GM19193 (cell line): Measurements from ENCODE around the gene AOAH.

Source experiments
- POLR2A ChIP-seq: IDR thresholded peaks from 4 replicates; pipeline ENCODE4 v1.6.1; 2011; ENCODE audit not compliant: insufficient read depth, insufficient read length; ENCODE audit errors: extremely low read depth

AOAH gene

GRCh38 chr7:36521911-36522310 is 202.4 kb downstream of the AOAH start:
- no peak for TF ChIP-seq POLR2A

DNA sequence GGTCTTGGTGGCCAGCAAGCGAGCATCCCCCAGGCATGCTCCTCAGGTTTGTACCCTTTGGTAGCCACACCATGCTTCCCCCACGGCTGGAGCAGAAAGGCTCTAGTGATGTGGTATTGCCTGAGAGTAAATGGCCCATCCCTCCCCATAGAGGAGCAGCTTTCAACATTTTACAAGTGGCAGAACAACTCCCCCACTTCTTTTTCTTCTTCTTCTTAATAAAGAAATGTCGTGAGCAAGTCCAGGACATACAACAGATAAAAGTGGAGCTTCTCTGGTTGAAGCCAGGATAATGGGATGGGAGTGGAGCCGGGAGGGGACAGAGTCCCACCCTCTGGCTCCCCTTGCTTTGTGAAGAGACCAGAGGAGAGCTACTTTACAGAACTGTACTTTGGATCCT is 203.2 kb downstream of the AOAH start:
- no peak for TF ChIP-seq POLR2A

GRCh38 chr7:36515847-36516246 is 208.4 kb downstream of the AOAH start:
- TF ChIP-seq POLR2A = no peak

DNA sequence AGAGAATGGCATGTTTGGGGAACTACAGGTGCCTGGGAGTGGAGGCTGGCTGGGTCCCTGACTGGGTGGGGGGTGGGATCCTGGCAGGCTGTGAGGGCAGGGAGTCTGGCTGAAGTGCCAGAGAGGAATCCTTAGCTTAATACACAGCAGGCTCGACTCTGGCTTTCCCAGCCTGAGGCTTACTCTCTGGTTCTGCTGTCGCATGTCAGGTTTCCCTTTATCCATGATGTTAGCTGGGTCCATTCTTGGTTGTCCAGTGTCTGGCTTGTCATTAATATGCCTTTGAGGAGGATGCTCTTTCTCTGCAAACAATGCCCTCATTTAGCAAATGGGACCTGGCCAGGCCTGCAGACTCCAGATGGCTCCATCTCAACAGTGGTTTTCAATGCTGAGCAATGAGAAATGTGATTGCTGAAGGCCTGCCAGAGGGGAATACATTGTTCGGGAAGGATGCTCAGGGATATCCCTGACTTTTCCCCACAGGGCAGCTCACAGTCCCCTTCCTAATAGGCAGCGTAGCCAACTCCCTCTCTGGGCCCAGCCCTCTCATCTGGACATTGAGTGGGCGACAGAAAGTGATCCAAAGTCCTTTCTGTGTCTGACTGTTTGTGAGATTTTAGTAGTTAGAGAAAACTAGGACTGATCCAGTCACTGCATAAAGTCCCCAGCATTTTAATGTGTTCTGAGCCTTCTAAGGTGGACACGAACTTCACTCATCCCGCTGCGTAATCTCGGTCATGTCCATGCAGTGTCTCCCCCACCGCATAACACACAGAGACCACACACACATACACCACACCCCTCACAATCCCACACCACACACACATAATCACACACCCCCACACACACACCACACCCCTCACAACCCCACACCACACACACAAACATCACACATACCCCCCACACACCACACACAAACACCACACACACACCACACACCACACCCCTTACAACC is 209.7 kb downstream of the AOAH start:
- TF ChIP-seq POLR2A = no peak

DNA sequence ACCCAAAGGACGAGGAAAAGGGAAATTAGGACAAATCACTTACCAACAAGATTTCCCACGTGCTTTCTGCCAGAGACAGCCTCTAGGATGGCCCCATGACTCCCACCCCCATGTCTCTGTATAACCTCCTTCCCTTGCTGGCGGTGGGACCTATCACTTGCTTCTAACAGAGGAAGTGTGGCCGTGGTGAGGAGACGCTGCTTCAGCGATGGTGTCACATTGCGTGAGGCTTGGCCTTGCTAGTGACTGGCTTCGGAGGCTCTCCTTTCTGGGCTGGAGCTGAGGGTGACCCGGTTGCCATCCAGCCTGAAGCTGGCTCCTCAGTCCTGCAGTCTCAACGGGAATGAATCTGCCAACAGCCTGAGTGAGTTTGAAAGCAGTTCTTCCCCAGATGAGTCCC is 210.9 kb downstream of the AOAH start:
- no peak for TF ChIP-seq POLR2A

DNA sequence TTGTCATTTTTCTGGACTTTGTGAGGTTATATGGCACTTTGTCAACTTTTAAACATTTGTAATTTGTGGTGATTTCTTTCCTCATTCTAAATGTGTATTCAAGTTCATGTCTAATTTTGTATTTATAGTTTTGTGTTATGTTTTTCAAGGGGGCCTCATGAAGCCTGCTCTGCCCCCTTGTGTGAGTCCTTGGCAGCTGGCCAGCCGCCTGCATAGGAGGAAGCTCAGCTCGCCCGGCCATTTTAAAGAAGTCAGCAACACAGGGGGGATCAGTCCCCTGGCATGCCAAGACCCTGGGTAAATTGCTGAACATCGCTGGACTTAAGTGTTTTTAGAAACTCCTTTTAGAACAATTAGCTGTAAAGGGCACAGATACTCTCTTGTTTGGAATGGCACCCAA is 211.7 kb downstream of the AOAH start:
- no peak for TF ChIP-seq POLR2A

DNA sequence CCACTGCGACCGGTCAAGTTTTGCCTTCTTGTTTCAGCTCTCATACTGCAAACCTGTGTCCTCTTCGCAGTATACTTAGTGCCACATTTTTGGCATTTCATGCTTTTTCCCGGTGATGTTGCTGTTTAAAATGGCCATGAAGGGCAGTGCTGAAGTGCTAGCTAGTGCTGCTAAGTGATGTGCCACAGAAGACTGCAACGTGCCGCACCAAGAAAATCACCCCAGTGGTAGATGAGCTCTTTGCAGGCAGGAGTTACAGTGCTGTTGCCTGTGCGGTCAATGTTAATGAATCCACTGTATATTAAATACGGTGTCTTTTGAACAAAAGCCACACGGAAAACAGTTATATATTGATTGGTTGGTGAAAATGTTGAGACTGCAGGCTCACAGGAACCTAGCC is 214.3 kb downstream of the AOAH start:
- no peak for TF ChIP-seq POLR2A

- no peak for TF ChIP-seq POLR2A
Measured at GRCh38 chr7:36507475-36508440, 216.5 kb downstream of the AOAH start.

DNA sequence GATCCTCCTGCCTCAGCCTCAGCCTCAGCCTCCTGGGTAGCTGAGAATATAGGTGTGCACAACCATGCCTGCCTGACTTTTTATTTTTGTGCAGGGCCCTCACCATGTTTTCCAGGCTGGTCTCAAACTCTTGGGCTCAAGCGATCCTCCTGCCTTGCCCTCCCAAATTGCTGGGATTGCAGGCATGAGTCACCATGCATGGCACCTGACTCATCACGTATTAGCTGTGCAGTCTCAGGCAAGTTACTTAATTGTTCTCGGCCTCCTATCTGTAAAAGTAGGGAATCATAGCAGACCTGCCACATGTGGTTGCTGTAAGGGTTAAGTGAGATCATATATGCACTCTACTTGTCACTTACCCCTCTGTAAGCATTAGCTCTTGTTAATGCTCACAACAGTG is 217.5 kb downstream of the AOAH start:
- TF ChIP-seq POLR2A = no peak

- no peak for TF ChIP-seq POLR2A
Measured at GRCh38 chr7:36506130-36506798, 218.0 kb downstream of the AOAH start.

DNA sequence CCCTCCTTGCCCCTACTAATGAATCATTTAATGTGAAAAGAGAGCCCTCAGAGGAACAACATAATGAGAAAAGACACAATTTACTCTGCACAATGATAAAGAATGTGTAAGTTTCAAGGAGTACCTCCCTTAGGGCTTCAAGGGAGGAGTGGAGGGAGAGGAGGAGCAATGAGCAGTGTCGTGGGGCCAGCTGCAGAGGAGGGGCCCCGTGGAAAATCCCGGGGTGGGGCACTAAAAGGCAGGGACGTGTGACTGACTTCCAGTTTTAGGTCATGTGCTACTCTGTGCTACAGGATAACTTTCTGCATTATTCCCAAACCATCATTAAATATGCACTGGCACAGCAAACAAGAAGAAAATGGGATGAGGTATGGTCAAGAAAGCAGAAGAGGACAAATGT is 226.5 kb downstream of the AOAH start:
- no peak for TF ChIP-seq POLR2A

DNA sequence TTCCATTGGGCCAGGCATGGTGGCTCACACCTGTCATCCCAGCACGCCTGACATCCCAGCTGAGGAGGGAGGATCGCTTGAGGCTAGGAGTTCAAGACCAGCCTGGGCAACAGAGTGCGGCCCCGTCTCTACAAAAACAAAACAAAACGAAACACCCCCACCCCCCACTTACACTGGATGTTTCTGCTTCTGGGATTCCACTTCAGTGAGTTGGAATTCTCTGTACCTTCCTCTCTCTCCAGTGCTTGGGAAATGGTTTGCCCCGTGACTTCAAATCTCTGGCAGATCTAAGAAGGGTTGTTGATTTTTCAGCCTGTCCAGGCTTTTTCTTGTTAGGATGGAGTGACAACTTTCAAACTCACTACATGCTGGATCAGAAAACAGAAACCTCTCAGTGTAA is 227.7 kb downstream of the AOAH start:
- TF ChIP-seq POLR2A = no peak

- no peak for TF ChIP-seq POLR2A
Measured at GRCh38 chr7:36491317-36491716, 233.0 kb downstream of the AOAH start.

DNA sequence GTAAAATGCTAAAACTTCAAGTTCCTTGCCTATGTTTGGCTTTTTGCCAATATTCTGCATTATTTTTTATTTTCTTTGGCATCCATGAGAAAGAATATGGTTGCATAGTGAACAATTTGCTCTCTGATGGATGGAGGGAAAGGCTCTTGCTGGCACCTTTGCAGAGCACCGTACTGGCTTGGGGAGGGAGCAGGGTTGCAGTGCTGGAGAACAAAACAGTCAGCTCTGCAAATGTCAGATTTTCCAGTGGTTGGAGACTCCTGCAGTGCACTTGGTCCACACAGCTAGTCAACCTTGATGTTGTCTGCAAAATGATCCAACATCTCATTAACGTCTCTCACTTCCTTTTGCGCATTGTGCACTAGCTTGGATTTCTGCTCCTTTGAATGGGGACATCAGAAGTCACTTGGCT is 233.9 kb downstream of the AOAH start:
- TF ChIP-seq POLR2A = no peak

GRCh38 chr7:36487756-36488336 is 236.4 kb downstream of the AOAH start:
- no peak for TF ChIP-seq POLR2A

DNA sequence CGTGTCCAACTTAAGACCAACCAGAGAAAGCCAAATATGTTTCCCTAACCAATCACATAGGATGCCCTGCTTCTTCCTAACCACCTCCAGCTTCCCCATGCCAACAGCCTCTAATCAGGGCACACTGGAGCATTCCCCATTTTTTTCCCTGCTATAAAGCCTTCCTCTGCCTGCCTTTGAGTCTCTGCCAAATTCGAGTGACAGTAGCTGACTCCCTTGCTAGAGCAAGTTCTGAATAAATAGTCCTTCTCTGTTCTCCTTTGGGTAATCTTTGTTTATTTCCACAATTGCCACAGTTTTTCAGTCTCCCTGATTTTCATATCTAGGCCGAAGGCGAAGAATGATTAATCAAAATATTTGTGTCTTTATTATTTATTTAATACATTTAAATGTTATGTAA is 238.0 kb downstream of the AOAH start:
- TF ChIP-seq POLR2A = no peak

- no peak for TF ChIP-seq POLR2A
Measured at GRCh38 chr7:36484265-36484664, 240.0 kb downstream of the AOAH start.
